HG02588 (cell line): ENCODE results near the gene MAPK8IP3.
"Not testable (repeated sequence)": the region's sequence is repeated elsewhere in the genome, so short reads cannot be mapped to it uniquely, and the experiment has no call there.

Experiments
- ATAC-seq: cut with Tn5 transposase; IDR thresholded peaks from one replicate; pipeline ENCODE4 v1.9.1; 2021; ENCODE audit warnings: mild to moderate bottlenecking, moderate library complexity; ENCODE audit not compliant: unreplicated experiment

Gene MAPK8IP3

DNA sequence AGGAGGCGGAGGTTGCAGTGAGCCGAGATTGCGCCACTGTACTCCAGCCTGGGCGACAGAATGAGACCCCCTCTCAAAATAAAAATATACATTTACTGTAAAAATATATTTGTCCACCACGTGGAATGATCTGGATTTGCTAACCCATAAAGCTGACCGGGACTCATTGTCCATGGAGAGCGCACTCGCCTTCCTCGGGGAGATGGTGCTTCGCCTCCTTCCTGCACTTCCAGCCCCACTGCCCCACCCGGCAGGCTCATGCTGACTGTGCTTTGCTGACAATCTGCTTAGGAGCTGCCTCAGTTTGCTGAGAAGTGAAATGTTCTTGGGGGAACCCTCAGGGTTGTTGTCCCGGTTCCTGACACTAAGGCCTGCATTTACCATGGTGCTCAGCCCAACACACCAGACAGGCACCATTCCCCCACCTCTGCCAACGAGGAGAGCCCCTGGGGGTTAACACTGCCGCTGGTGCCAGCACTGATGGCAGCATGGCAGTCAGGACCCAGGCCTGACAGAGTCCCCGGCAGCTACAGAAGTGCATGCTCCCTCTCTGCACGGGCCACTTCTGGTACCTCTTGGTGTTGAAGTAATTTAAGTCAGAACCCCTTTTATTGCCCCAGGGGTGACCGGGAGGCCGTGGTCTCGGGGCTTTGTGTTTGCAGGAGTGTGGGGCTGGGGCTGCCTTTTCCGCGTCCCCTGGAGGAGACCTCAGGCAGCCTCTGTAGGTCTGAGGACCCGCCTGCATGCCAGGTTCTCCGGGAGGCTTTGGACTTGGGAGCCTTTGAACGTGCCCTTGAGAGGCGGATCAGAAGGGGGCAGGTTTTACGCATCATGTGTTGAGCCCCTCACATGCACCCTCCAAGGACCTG lies 79.2 kb downstream of the MAPK8IP3 start:
- ATAC-seq = no peak

DNA sequence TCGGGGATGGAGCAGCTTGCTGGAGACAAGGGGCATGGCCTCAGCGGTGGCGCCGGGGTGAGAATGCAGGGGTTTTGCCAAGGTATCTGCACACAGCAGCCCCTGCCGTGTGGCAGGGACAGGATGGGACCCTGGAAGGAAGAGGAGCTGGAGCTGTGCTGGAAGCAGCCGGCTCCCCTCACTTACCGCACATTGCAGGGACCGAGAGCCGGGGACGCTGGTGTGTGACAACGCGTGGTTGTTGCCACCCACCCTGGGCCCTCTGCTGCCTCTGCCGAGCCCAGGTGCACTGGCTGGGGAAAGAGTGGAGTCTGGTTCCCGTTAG lies 79.8 kb downstream of the MAPK8IP3 start:
- no peak for ATAC-seq

DNA sequence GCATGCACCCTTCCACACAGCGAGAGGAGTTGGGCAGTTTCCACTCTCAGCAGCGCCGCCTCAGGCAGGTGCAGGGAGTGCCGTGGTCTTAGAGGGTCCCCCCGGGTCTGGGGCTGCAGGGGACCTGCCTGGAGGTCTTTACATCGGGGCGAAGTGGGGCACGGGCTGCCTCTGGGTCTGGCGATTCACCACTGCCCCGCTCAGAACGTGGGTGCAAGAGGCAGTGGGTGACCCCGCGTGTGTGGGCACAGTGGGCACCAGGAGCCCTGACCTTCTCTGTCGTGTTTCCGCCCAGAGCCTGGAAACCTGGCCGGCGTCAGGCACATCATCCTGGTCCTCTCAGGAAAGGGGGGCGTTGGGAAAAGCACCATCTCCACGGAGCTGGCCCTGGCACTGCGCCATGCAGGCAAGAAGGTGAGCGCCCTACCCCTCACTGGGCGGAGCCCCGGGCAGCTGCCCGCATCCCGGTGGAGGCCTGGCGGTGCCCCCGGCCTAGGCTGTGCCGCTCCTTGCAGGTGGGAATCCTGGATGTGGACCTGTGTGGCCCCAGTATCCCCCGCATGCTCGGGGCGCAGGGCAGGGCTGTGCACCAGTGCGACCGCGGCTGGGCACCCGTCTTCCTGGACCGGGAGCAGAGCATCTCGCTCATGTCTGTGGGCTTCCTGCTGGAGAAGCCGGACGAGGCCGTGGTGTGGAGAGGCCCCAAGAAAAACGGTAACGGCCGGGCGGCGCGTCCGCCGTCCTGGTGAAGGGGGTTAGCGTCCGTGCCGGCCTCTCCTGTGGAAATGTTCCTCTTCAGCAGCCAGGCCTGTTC lies 80.5 kb downstream of the MAPK8IP3 start:
- ATAC-seq = no peak

DNA sequence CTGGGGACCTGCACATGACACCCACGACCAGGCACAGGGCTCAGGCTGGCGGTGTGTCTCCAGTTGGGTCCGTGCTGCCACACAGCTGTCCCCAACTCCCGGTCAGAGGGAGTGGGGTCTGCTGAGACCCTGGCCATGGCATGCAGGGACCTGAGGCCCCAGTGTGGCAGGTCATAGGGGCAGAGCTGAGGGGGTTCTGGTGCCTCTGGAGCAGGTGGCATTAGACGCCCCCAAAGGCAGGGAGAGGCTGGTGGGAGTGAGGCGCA lies 81.0 kb downstream of the MAPK8IP3 start:
- no peak for ATAC-seq

DNA sequence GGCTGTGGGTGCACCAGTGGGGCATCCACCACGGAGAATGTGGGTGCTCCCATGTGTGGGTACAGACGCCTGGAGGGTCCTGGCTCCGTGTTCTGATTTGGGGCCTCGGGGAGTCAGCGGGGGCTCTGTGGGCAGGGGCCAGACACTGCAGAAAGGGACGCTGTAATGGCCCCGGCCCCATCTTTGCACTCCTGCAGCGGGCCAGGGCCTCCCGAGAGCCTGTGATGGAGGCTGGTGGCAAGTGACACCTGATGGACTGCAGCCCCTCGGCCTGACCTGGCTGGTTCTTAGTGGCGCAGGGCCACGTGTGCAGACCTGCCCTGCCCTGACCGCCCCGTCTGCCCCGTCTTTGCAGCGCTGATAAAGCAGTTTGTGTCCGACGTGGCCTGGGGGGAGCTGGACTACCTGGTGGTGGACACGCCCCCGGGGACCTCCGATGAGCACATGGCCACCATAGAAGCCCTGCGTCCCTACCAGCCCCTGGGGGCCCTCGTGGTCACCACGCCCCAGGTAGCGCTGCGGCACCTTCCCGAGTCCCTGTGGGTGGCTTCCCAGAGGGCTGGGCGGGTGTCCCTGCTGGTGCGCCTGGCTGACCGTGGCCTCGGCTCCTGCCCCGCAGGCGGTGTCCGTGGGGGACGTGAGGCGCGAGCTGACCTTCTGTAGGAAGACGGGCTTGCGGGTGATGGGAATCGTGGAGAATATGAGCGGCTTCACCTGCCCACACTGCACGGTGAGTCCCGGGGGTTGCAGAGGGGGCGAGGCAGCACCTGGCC lies 81.5 kb downstream of the MAPK8IP3 start:
- no peak for ATAC-seq

DNA sequence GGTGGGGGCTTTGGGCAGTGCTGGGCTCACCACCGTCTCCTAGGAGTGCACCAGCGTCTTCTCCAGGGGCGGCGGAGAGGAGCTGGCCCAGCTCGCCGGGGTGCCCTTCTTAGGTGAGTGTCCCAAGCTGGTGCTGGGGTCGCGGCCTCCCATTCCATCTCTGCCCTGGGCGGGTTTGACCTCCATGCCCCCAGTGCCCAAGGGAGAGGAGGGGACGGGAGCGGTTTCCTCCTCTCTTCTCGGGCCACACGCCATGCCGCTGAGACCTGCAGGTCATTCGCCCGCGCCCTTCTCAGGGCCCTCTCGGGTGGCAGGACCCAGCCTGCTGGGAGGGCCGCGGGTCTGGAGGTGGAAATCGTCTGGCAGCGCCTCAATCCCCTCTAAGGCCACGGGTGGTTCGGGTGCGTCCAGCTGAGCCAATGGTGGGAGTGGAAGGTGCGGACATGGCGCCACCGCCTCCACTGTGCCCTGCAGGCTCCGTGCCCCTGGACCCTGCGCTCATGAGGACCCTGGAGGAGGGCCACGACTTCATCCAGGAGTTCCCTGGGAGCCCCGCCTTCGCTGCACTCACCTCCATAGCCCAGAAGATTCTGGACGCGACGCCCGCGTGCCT lies 82.2 kb downstream of the MAPK8IP3 start:
- ATAC-seq = no peak

DNA sequence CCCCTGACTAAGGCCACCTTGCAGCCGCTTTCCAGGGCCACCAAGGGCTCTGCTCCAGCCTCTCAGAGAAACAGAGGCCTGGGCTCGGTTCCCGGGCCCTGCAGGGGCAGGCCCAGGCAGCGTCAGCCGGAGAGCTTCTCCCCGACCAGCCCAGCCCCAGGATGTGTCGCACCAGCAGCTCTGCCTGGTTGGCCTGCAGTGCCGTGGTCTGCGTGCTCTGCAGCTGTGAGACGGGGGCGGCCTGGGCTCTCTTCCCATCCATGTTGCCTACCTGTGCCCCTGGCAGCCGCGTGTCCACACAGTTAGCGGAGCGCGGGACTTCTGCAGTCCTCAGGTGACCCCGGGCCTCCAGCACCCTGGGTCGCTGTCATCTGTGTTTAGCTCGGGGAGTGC lies 82.7 kb downstream of the MAPK8IP3 start:
- ATAC-seq = no peak

DNA sequence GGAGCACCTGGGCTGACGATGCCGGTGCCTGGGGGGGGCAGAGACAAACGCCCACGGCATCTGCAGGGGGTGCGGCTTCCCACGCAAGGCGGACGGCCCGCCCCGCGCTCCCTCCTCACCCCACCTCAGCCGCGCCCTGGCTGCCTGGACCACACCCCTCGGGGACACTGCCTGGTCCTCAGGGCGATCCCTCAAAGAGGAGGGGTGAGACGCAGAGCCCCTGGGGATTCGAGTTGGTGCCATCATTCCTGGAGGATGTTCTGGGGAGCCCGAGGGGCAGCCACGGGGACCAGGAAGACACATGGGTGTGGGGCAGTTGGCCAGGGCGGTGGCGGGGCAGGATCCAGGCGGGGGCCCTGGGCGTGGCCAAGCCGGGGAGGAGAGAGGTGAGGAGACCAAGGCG lies 83.6 kb downstream of the MAPK8IP3 start:
- ATAC-seq = no peak

DNA sequence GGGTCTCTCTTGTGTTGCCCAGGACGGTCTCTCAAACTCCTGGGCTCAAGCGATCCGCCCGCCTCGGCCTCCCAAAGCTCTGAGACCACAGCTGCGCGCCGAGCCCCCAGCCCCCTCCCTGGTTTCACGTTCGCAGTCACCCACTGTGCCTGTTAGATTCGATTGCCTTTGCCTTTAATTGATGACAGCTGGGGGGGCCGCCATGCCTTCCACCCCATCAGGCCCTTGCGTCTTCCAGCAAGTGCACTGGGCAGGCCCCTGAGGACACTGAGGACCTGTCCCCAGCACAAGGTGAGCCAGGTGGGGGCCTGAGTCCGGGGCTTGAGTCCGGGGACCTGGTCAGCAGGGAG lies 84.2 kb downstream of the MAPK8IP3 start:
- no peak for ATAC-seq

DNA sequence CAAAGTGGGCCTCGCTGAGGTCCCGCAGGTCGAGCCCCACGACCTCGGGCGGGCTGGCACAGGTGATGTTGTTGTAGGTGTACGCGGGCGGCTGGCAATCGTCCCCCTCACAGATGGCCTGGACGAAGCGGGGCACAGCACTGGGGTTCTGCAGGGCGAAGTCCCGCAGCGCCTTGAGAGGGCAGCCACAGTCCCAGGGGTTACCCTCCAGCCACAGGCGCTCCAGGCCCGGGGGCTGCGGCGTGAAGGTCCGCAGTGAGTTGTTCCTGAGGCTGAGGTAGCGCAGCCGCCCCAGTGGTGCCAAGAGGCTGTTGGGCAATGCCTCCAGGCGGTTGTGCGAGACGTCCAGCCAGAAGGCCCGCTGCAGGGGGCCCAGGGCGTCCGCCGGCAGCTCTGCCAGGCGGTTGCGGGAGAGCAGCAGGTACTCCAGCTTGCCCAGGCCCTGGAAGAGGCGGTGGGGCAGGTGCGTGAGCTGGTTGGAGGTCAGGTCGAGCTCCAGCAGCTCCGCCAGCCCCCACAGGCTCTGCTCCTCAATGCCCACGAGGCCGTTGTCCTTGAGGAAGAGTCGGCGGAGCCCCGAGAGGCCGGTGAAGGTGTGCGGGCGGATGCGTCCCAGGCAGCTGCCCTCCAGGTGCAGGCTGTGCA lies 84.7 kb downstream of the MAPK8IP3 start:
- no peak for ATAC-seq

DNA sequence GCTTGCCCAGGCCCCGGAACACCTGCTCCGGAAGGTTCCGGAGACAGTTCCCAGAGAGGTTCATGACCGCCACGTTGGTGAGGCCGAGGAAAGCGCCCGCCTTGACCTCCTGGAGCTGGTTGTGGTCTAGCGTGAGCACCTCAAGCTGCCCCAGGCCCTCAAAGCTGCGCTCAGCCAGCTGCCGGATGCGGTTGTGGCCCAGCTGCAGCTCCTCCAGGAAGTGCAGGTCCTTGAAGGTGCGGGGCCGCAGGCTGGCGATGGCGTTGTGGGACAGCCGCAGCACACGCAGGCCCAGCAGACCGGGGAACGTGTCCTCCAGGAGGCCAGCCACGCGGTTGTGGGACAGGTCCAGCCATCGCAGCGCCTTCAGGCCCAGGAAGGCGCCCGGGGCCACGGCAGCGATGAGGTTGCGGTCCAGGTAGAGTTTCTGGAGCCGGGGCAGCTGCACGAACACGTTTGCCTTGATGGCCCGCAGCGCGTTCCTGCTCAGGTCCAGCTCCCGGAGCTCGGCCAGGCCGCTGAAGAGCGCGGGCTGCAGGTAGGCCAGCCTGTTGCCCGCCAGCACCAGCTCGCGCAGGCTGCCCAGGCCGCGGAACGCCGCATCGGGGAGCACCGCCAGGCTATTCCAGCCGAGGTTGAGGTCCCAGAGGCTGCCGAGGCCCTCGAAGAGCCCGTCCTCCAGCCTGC lies 85.4 kb downstream of the MAPK8IP3 start:
- no peak for ATAC-seq

DNA sequence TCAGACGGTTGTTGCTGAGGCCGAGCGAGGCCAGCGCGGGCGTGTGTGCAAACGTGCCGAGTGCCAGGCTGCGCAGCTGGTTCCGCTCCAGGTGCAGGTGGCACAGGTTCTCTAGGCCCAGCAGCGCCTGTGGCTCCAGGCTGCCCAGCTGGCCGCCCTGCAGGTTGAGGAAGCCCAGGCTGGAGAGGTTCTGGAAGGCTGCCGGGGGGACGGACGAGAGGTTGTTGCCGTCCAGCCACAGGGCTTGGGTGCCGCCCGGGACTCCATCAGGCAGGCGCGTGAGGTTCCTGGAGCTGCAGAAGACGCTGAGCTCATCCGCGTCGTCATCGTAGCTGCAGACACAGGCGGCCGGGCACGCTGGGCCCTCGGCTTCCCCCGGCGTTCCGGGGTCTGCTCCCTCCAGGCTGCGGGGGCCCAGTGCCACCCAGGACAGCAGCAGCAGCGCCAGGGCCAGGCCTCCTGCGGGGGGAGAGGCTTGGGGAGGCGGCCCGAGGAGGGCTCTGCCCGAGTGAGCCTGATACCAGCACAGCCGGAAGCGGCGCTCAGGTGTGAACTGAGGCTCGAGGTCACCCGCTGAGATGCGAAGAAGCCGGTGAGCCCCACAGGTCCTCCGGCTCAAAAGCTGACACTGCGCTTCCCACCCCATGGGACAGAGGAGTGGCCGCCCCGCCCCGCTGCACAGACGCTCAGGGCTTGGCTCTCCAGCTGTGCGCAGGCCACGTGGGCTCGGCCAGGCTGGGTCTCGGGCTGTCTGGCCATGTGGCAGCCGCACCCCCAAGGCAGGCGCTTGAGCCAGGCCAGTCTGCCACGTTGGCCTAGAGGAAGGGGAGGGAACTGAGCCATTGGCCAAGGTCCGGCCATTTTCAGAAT lies 86.2 kb downstream of the MAPK8IP3 start:
- ATAC-seq = no peak

DNA sequence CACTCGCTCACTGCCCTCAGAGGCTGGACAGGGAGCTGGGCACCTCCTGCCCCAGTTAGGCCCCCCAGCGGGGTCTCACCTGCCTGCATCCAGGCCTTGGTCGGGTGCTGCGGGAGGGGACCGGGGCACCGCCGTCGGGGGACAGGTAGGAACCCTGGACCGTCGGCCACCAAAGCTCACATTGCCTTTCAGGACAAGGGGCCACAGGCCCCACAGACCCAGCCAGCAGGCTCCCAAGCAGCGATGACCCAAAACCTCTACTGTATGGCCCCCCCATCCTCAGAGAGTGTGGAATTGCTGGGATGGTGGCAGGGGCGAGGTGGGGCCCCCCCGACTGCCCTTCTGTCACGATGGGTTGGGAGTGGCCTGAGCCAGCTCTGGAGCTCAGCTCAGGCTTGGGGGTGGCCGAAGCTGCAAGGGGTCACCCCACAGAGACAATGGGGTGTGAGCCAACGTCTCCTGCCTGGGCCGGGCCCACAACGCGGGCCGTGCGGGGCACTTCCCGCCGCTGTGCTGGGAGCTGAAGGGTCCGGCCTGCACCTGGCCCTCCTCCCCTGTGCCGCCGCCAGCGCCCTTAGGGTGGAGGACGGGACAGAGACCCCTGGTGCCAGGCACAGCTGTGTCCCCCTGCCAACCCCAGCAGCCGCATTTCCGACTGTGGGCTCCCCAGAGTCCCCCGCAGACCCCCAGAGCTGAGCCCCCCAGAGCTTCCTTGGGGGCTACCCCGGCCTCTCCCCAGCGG lies 87.0 kb downstream of the MAPK8IP3 start:
- no peak for ATAC-seq

DNA sequence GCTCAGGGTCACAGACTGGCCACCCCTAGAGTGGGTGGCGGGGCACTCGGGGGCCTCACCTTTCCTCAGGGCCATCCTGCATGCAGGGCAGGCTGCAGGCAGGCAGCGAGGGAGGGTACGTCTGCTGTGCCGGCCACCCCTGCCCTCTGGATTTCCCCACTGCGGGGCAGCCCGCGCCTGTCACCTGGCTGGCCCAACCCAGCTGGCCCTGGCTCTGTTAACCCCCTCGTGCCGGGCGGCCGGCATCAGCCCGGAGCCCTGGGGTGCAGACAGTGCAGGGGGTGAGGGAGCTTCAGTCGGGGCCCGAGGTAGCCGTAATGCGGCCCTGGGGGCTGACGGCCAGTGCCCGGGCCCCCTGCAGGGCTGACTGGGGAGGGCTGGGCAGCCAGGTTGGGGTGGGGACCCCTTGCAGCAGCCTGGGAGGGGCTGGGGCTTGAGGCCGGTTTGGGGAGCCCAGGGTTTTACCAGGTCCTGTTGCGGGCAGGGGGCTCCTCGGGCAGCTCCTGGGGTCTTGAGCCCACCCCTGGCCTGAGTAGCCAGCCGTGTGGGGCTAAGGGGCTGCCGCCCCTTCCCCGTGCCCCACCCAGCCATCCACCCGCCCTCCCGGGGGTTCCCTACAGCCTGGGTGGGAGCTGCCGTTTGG lies 87.7 kb downstream of the MAPK8IP3 start, which contains the start of gene IGFALS:
IGFALS (minus strand) TSS at position 128 of the 643 bp plus-strand sequence; CDS start at position 75, 53 bp downstream.
- ATAC-seq = no peak

DNA sequence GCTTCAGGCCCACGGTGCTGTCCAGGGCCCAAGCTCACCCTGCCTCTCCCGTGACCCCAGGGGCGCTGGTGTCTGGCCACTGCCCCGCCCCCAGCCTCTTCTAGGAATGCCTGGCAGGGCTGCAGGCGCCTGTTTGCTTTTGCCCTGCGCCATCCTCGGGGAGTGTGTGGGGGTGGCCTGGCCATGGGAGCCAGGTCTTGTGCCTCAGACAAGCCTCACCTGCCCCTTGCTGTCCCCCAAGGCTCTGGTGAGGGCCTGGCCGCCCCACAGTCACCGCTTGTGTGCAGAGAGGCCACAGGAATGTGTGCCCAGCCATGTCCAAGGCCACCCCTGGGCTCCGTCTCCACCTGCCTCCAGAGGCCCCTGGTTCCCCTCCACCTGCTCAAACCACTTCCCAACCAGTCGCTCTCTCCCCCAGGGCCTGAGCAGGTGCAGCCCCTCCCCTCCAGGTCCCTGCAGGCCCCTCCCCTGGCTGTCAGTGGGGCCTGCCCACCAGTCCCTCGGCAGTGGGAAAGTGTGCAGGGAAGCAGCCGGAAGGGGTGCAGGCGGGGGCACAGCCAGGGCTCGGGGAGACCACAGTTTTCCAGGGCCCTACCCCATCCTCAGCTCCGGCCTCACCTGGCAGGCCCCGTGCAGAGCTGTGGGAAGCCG lies 88.4 kb downstream of the MAPK8IP3 start:
- ATAC-seq = no peak

DNA sequence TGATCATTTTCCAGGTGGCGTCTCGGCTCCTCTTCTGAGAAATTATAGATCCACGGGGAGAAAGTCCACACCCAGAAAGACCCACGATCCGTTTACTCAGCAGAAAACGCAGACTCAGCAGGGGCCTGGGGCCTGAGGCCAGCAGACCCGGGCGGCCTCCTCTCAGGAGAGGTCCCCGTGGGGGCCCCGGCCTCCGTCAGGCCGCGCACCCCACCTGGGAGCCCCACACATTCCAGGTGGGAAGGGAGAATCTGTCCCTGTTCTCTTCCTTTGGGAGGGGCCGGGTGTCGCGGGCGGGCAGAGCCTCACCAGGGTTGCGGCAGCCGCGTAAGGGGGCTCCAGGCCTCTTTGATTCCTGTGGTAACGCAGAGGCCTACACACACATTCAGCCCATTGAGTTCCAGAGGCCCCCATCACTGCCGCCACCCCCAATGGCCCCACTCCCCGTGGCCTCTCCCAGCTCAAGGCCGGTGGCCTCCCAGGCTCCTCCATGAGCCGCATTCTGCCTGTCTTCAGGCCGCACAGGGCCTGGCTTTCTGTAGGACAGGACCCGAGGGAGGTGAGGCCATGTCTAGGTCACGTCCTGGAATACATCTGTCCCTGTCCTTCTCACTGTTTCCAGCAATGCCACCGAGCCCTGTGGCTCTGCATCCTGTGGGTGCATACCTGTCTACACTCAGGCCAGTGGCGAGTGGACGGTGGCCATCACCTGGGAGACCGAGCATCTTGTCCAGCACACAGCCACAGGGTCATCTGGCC lies 89.1 kb downstream of the MAPK8IP3 start:
- ATAC-seq = no peak

DNA sequence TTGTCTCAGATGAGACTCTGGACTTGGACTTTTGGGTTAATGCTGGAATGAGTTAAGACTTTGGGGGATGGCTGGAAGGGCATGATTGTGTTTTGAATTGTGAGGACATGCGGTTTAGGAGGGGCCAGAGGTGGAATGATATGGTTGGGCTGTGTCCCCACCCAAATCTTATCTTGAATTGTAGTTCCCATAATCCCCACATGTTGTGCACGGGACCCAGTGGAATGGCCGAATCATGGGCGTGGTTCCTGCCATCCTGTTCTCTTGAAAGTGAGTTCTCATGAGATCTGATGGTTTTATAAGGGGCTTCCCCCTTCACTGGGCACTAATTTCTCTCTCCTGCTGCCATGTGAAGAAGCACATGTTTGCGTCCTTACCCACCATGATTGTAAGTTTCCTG lies 93.3 kb downstream of the MAPK8IP3 start:
- ATAC-seq = not testable (repeated sequence)
